ENCODE measurements around the gene IFFO2. TPM values are rescaled to one million over a fixed set of nuclear protein-coding genes. Genes with fewer than 3 reads are reported as not detected.

The IFFO2 gene
- total and polyA plus RNA-seq, 2 donors (not counting 3 experiments of a cell fraction or from before 2014, with no cell fraction given) = 31.1 to 31.3 TPM

DNA sequence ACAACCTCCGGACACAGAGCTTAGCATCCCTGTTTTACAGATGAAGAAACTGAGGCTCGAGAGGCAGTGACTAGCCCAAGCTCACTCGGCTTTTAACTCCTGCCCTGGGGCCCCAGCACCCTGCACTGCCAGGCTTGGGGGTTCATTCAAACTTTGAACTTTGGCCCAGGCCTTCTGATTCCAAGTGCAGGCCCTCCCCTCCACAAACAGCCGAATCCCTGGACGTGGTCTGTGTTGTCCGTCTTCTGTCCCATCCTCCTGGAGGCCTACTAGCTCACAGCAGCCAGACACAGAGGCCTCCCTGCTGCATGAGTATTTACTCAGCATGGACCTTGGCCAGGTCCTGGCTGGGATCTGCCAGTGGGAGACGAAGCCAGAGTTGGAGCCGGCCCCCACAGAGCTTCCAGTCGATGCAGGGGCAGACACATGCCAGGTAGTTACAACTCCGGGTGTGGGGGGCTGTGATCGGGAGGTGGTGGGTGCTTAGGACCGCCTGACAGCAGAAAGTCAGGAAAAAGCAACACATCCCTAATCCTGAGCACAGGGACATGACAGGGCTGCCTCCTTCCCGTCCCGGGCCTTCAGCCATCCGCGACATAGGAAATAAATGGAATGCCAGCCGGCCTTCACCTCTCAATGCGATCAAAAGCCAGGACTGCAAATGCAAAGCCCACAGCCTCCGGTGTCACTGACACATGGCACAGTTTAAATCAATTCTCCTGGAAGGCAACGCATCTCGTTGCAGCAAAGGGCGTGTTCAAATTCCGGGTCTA is 7.4 kb downstream of the IFFO2 start:
- Histone ChIP-seq H4K20me1 (replicated peaks; ENCODE audit: control insufficient read depth, extremely low read depth, insufficient read depth, low read length) (no peaks in the 10 kb centered on the region), H3K4me2 (ENCODE audit: insufficient read depth, low read length) (peak overlapping the region; percentile 78), H3K9ac (replicated peaks; ENCODE audit: extremely low read depth, insufficient read depth, low read length) (peak overlapping the region; percentile 64), H3K4me1 (ENCODE audit: control insufficient read depth, extremely low read depth, insufficient read depth, low read length) (peaks cover 51% of the 10 kb centered on the region), H3K27me3 (ENCODE audit: control insufficient read depth in 2 of 2, insufficient read depth in 2 of 2, low read length in 2 of 2) (no peaks in the 10 kb centered on the region), H3K79me2 (ENCODE audit: control insufficient read depth, insufficient read depth, low read length) (peaks cover 98% of the 10 kb centered on the region), H3K4me3 (replicated peaks in 1 of 3; ENCODE audit: insufficient read depth in 1 of 3, low read depth in 1 of 3, low read length in 3 of 3) (peak overlapping the region in 1 of 3 experiments; percentile 4), H3K27ac (ENCODE audit: insufficient read depth, low read depth, low read length) (peak overlapping the region; percentile 78), H3K9me3 (replicated peaks; ENCODE audit: control insufficient read depth, insufficient read depth, low read length) (no peaks in the 10 kb centered on the region), H3K9me1 (replicated peaks; ENCODE audit: control insufficient read depth, extremely low read depth, insufficient read depth, low read length) (no peaks in the 10 kb centered on the region), H2AFZ (ENCODE audit: low read depth, low read length) (peak overlapping the region; percentile 51), H3K36me3 (ENCODE audit: control insufficient read depth in 2 of 2, extremely low read depth in 1 of 2, insufficient read depth in 2 of 2, low read length in 2 of 2) (no peaks in the 10 kb centered on the region)
- ChIA-PET POLR2A (interaction anchor here (1.2 kb wide), 1 partner anchor 22 kb away, joined by 3 read pairs; no protein-coding TSS in a partner anchor), CTCF (interaction anchor here (0.7 to 5.5 kb wide), 10 partner anchors 9 to 134 kb away, joined by 3 to 70 read pairs (median 5); no protein-coding TSS in a partner anchor)
- TF ChIP-seq, protein P1, sequence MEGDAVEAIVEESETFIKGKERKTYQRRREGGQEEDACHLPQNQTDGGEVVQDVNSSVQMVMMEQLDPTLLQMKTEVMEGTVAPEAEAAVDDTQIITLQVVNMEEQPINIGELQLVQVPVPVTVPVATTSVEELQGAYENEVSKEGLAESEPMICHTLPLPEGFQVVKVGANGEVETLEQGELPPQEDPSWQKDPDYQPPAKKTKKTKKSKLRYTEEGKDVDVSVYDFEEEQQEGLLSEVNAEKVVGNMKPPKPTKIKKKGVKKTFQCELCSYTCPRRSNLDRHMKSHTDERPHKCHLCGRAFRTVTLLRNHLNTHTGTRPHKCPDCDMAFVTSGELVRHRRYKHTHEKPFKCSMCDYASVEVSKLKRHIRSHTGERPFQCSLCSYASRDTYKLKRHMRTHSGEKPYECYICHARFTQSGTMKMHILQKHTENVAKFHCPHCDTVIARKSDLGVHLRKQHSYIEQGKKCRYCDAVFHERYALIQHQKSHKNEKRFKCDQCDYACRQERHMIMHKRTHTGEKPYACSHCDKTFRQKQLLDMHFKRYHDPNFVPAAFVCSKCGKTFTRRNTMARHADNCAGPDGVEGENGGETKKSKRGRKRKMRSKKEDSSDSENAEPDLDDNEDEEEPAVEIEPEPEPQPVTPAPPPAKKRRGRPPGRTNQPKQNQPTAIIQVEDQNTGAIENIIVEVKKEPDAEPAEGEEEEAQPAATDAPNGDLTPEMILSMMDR (IDR thresholded peaks at IDR 0.05; ENCODE audit: extremely low read depth in 1 of 2, insufficient read depth in 1 of 2, low read depth in 1 of 2, low read length in 2 of 2) = no peak
- TF ChIP-seq POLR2AphosphoS5 (IDR thresholded peaks at IDR 0.05; ENCODE audit: insufficient read depth, low read depth, low read length) (no peak), EZH2 (IDR thresholded peaks at IDR 0.05; ENCODE audit: borderline replicate concordance, low read depth, low read length, severe bottlenecking) (no peak), JUN (IDR thresholded peaks at IDR 0.05; ENCODE audit: borderline replicate concordance, insufficient read depth, insufficient read length, low read depth) (no peak), FOS (IDR thresholded peaks at IDR 0.05; ENCODE audit: borderline replicate concordance, insufficient read depth, low read length) (no peak), GATA2 (IDR thresholded peaks at IDR 0.05; ENCODE audit: insufficient read depth, insufficient read length, low read depth, low read length) (no peak), POLR2A (IDR thresholded peaks at IDR 0.05; ENCODE audit: low read depth, low read length) (no peak), MYC (IDR thresholded peaks at IDR 0.05; ENCODE audit: low read depth, low read length) (no peak)
- TF ChIP-seq, protein P2, sequence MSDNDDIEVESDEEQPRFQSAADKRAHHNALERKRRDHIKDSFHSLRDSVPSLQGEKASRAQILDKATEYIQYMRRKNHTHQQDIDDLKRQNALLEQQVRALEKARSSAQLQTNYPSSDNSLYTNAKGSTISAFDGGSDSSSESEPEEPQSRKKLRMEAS (IDR thresholded peaks at IDR 0.05; ENCODE audit: insufficient read depth, insufficient read length) = no peak
- peak; percentile 64 for FAIRE-seq
- intact Hi-C loops (cut with micrococcal nuclease) = no loop called here
- peak; percentile 41 for DNase-seq (ENCODE audit: low read depth, low spot score)
- dilution Hi-C loops (cut with MboI; ENCODE audit: extremely low pct_ligation_motif_present, low sequenced_read_pairs) = no loop called here
- BruUV-seq (replicated peaks) = no TSS peak
